Activated T-cell treated with anti-CD3 and anti-CD28 coated beads for 24 hours (primary cell): ENCODE data around the gene TRAK2.

Experiments
- DNase-seq: peaks from one replicate; pipeline ENCODE4 v3.0.0-alpha.2; 2020; ENCODE audit warnings: low read depth

The TRAK2 gene

DNA sequence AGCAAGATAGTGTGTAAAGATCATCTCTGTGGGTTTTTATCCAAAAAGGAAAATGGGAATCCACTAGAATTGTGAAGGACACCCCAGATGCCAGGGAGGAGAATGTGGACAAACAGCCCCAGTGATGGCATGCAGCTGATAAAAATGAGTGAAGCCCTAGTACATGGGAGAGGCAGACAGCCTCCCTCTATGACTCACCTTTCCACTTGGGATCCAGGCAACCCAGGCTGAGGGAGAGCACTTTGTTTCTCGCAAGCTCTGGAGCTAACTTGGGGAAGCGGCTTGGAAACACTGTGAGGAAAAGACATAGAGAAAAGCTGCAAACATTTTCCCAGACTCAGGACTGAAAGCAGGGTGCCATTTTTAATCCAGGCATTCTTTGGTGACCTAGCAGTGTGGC, 88.9 kb downstream of the TRAK2 start:
- DNase-seq = no peak

DNA sequence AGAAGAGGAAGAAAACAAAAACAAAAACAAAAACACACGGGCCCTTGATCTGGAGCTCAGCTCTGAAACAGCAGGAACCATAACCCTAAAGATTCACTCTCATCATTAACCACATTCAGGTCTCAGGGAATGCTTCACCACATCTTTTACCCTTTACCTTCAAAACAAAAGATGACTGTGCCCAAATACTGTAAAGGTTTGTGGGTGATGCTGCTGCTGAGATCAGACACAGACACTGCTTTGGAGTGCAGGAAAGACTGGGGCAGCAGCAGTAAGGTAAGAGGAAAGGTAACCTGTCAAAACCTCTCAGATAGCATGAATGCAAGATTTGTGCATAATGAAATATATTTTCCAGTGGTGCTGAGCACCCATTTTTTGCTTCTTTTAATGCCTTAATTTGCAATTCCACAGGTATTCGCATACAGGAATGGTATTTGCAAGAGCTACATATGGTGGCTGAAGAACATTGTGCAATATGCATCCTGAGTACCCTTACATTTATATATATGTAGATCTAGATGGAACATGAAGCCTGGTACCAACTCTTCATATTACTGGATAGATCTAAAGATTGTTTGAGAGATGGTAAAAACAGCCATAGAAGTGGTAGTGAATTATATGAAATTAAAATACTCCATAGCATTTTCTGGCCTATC, 90.1 kb downstream of the TRAK2 start:
- DNase-seq = no peak

DNA sequence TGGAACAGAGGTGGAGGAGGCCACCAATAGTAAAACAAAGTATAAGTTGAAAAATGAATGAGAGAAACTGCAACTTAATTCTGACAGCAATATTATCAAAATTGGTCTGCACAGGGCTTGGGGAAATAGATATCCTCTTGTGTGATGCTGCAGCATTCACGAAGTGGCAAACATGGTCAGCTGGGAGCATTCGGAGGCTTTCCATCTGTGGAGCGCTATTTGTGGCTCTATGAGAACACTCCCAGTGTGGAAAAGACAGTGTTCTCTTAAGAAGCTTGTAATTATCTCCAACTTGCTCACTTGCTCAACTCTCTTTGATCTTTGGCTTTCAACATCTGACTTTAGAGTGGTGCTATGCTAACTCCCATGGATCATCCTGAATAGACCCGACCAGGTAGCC, 91.0 kb downstream of the TRAK2 start:
- DNase-seq = no peak

DNA sequence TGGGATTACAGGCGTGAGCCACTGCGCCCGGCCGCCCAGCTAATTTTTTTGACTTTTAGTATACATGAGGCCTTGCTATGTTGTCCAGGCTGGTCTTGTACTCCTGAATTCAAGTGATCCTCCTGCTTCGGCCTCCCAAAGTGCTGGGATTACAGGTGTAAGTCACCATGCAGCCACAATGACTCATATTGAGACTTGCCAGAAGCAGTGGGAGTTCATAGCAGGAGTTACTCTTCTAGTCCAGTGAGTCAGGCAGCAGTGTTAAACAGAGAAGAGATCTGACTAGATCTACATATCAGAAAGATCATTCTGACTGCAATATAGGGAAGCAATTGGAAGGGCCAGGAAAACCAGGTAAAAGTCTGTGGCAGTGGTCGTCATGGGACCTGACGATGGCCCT, 92.6 kb downstream of the TRAK2 start:
- DNase-seq = no peak

DNA sequence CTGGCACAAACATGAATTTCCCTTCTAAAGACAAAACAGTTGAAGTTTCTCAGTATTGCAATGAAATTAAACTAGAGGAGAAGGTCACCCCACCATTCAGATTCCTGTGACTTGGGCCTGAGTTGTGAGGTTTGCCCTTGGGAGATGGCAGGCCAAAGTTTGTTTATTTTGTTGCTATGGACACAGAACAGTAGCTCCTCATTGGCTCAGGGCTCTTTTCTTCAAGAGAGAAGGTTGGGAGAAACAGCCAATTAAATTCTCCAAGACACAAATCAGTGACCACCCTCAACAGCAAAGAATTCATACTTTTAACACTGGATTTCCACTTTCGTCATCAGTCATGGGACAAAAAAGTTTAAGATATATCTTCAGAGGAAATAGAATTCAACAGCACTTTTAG, 94.0 kb downstream of the TRAK2 start, which contains the start of gene FLACC1:
Gene FLACC1, minus strand, starts transcription at position 125 of the 400 bp plus-strand sequence. CDS start 5,941 bp downstream, outside the sequence.
- no peak for DNase-seq

DNA sequence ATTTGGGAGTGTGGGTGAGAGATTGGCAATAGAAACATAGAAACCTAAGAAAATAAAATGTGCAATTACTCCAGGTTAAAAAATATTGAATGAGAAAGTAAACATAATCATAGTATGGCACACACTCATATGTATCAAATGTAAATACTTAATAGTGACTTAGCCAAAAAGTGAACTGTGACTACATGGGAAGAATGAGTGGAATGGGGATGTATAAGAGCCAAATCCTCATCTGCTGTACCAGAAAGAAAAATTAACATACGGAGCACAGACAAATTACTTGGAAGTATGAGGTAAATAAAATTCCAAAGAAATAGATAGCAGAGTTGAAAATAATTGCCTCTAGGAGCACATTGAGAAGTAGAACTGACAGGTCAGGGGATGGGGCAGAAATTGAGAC, 98.1 kb downstream of the TRAK2 start:
- no peak for DNase-seq

DNA sequence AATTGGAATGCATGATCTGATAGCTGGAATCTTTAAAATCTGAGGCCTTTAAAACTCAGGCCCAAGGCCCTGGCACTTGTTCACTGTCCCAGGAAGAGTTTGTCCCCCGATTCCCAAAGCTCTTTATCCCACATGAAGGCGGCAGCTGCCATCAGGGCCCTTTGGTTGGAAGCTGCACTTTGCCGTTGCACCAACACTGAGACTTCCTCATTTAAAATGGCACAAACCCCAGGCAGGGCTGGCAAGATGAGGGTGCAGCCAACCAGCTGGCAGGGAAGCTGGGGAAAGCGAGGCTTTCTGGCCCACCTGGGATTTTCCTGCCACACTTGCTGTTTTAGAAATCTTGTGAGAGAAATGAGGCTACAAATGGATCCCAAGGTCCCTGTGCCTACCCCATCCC, 100.4 kb downstream of the TRAK2 start:
- DNase-seq = no peak

DNA sequence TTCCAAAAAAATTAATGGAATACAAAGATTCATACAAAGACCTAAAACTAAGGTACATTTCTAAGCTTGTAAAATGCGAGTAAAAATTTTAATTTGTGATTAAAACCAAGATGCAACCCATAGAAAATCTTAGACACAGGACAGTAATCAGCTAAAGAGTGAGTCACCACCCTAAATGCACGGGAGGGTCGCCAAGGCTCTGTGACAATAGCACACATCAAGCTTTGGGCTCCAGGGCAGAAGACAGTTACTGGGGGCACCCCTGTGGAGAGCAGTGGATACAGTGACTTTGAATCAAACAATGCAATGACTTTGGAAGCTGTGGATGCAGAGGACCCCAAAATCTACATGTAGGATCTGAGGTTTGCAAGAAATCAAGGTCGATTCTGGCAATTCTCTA, 101.7 kb downstream of the TRAK2 start:
- DNase-seq = no peak

DNA sequence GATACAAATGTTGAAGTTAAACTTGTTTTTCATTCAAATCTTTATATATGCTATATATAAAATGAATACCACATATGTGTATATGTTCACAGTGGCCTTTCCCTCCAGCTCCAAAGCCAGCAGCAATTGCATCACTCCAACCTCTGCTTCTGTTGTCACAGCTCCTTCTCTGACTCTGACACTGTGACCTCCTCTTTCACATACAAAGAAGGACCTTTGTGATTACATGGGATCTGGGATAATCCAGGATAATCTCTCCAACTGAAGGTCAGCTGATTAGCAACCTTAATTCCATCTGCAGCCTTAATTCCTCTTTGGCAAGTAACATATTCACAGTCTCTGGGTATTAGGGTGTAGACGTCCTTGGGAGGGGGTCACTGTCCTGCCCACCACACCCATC, 102.5 kb downstream of the TRAK2 start:
- no peak for DNase-seq

DNA sequence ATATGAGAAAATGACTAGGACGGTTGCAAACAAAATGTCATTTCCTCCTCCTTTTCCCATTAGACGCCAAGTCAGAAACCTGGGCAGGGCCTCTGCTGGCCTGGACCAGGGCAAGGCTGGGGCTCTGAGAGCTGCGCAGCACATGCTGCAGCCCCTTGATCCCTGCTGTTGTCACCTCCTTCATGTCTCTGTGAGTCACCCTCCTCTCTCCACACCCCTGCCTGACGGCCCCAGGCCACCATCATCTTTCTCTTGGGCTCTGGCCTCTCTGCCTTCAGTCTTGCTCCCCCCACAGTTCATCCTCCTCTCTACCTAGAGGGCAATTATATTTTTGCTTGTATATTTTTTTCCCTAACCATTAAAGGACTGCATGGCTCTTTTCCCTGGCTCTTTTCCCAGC, 104.1 kb downstream of the TRAK2 start:
- DNase-seq = no peak

DNA sequence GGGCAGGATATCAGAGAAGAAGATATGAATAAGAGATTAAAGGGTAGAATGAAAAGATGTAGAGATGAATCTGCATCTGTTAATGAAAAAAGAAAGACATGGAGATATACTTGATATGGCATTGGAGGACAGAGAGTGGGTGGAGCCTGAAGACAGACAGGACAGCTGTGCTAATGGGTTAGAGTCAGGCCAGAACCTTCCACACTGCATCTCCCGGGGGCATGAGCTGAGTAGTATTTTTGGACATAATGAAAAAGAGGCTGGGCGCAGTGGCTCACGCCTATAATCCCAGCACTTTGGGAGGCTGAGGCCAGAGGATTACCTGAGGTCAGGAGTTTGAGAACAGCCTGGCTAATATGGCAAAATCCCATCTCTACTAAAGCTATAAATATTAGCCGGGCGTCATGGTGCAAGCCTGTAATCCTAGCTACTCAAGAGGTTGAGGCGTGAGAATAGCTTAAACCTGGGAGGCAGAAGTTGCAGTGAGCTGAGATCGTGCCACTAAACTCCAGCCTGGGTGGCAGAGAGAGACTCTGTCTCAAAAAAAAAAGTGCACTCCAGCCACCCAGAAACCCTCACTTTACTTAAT, 105.5 kb downstream of the TRAK2 start:
- DNase-seq = no peak

DNA sequence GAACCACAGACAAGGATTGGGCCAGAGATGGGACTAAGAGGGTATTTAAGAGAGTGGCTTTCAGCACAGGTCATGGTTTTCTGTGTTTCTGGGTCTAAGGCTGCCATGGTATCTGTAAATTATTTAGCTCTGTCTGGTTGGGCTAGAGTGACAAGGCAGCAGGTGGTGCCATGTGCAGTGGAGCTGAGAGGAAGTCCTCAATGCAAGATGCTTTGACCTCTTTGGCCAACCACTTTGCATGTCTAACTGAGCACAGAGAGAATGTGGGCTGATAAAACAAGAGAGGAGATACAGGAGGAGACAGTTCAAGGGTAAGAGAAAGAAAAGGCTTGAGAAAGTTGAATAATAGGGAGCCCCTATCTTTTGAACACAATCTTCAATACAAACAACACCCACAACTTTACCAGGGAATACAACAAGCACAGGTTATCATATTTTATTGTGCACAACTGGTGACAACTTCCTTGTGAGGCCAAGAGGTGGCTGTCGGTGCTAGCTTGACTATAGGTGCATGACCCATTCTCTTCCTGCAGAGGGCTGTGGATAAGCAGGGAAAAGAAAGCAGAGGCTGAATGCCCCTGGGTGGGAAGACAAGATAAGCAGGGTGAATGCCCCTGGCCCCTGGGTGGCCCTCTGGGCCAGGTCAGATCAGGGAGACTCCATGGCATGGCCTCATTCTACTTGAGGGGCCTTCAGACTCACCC, 106.4 kb downstream of the TRAK2 start:
- DNase-seq = no peak

DNA sequence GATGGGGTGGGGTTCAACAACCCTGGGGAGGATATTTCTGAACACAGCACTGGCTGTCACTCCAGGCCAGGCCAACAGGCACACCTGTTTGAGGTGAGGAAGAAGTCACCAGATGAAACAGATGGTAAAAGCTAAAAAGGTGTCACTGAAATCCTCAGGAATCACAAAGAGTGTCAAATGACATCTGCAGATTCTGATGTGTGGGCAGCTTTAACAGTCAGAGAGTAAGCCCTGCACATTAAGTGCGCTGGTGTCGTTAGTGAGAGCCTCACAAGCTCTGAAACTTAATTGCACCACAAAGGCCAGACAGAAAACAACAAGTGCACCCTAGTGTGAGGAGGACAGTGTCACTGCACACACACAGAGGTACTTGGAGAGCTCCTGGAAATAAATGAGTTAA, 107.7 kb downstream of the TRAK2 start:
- no peak for DNase-seq

DNA sequence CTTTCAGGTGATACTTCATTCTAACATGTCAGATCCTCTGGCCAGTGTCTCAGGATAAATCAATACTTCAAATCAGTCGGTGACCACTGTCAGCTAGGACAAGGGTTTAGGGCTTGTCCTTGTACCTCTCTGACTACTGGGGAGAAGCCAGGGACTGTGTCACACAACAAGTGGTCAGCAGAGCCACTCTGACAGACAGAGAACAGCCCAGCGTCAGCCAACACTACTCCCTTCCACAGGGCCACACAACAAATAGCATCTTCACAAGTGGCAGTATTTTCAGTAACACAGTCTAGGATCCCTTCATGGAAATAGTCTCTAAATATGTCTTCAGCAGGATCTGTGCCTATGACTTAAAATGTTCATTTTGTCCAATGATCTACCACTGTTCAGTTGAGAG, 108.3 kb downstream of the TRAK2 start:
- no peak for DNase-seq

DNA sequence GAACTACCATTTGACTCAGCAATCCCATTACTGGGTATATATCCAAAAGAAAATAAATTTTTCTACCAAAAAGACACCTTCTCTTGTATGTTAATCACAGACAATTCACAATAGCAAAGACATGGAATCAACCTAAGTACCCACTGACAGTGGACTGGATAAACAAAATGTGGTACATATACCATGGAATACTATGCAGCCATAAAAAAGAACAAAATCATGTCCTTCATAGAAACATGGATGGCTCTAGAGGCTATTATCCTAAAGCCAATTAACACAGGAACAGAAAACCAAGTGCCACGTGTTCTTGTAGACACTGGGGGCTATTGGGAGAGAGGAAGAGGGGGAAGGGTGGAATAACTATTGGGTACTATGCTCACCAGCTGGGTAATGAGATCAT, 121.8 kb downstream of the TRAK2 start:
- no peak for DNase-seq

DNA sequence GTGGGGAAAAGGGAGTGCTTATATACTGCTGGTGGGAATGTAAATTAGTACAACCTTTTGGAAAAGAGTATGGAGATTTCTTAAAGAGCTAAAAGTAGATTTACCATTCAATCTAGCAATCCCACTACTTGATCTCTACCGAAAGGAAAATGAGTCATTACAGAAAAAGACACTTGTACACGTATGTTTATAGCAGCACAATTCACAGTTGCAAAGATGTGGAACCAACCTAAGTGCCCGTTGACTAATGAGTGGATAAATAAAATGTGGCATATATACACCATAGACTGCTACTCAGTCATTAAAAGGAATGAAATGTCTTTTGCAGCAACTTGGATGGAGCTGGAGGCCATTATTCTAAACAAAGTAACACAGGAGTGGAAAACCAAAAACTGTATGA, 123.6 kb downstream of the TRAK2 start:
- no peak for DNase-seq
